ENCODE measurements around the gene SORL1.

The SORL1 gene

DNA sequence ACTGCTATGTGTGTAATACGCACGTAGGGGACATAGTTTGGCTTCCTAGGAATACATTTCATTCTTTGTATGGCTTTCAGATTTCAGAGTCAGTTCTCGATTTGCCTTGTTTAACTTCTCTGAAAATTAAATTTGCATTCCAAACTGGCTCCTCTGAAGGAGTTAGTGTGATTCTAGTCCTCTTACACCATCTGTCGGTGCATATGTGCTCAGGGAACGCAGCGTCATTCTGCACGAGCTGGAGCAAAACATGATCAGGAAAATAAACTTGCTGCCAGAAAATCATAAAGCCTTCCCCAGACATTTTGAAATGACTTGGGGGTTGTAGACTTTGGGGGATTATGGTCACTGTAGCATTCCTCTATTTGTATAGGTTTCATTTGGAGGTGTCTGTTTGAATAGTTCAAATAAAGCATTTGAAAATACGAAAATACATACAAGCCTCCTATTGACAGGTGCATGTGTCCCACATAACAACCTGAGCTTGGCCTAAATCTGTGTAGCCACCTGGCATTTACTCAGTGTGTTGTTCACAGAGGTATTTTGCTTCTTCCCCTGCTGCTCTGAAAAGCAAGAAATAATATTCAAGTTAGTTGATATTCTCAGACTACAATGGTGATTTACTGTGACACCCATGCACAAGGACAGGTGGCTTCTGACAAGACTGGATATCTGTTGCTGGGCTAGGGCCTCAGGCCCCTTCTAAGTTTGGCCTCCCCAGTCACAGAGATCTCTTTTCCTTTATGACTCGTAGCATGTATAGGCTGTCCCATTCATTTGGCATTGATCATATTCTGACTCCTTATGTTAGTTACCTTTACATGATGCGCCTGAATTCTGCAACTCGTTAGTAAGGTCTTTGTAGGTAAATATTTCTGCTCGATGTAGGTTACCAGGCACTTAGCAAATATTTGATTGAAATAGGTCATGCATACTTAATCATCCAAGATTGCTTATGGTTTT lies 82.3 kb downstream of the SORL1 start:
- no peak for DNase-seq (ENCODE audit: low read depth, low spot score)

DNA sequence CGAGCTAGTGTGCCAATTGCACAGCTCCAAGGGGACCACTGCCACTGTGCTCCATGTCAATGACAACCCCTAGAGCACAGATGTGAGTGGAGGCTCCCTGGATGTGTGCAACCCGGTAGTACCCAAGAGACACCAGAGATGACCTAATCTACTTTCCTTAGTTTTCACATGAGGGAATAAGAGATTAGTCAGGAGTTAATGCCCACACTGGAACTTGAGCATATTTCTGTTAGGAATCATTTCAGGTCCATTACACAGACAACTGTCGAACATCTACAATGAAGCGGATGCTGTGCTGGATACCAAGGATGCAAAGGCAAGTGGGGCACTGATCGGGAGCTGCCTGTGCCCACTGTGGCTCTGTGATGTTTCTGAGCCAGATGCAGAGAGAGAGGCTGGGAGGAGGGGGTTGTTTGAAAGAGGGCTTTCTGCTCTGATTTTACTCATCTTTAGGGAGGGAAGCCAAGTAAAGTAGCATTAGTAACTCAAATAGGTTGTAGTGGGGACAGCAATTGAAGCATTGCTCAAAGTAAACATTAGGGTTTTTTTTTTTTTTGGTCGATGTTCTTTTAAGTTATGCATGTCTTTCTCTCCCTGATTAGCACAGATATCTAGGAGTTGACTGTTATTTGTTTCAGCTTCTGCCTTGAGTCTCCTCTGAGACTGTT lies 83.1 kb downstream of the SORL1 start:
- DNase-seq (ENCODE audit: low read depth, low spot score) = no peak

DNA sequence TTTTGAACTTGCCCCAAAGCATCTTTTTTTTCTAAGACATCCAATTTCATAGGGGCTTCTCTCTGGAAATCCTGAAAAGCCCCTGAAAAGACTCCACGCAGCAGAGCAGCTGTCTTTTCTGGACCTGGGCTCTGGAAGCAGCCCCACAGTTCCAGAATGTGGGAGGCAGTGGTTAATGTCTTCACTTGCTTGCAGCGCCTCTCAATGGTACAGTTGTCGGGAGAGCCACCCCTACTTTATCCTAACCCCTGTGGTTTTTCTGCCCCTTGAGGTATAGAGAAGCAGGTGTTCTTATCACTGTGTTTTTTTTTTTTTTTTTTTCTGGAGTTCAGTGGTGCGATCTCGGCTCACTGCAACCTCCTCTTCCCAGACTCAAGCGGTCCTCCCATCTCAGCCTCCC lies 84.0 kb downstream of the SORL1 start:
- DNase-seq (ENCODE audit: low read depth, low spot score) = no peak

DNA sequence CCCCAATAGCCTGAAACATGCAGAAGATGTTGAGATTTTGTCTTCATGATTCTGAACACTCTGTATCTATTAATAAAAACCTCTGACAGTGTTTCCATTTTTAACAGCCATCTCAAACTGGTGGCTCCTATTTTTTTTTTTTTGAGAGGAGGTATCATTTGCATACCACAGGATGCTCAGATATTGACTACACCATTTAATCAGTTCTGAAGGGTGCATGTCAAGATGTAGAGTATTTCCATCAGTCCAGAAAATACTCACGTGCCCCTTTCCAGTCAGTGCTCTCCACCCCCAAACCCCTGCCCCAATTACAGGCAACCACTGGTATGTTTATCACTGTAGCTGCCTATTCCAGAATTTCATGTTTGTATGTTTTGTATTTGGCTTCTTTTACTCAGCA lies 85.9 kb downstream of the SORL1 start:
- DNase-seq (ENCODE audit: low read depth, low spot score) = no peak

- DNase-seq (ENCODE audit: low read depth, low spot score) = no peak
Measured at GRCh38 chr11:121539000-121539399, 86.9 kb downstream of the SORL1 start.

DNA sequence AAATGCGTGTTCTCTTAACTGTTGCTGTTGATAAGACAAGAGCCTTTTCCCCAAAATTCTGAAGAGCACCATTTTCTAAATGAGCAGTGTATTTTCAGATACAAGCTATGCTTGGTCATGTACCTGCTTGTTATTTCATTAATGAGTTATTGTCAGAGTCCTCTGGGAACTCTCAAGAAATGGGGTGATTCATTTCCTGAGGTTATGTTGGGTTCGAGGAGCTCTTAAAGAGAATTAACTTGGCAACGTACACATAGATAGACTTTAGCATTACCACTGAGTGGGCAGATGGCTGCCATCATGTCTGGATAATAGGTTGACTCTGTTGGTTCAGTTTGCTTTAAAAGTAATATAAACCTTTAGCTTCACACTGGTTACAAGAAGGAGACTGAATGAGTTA lies 88.5 kb downstream of the SORL1 start:
- no peak for DNase-seq (ENCODE audit: low read depth, low spot score)

GRCh38 chr11:121543836-121544380 lies 91.8 kb downstream of the SORL1 start:
- no peak for DNase-seq (ENCODE audit: low read depth, low spot score)

DNA sequence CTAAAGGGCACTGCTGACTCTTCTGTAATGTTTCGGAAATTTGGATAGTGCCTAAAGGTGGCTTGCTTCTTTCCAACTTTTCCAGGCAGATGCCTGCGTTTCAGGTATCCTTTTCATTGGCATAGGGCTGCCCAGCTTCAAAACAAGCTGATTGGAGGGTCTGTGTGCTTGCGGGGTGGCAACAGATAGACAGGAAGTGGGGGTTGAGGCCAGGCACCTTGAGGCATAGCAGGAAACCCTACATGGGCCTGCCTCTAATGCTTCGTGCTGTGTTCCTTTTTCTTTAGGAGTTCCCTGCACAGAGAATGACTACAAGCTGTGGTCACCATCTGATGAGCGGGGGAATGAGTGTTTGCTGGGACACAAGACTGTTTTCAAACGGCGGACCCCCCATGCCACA lies 92.8 kb downstream of the SORL1 start:
- DNase-seq (ENCODE audit: low read depth, low spot score) = no peak

GRCh38 chr11:121547574-121547973 lies 95.5 kb downstream of the SORL1 start:
- DNase-seq (ENCODE audit: low read depth, low spot score) = no peak

GRCh38 chr11:121550247-121551030 lies 98.3 kb downstream of the SORL1 start:
- DNase-seq (ENCODE audit: low read depth, low spot score) = no peak

DNA sequence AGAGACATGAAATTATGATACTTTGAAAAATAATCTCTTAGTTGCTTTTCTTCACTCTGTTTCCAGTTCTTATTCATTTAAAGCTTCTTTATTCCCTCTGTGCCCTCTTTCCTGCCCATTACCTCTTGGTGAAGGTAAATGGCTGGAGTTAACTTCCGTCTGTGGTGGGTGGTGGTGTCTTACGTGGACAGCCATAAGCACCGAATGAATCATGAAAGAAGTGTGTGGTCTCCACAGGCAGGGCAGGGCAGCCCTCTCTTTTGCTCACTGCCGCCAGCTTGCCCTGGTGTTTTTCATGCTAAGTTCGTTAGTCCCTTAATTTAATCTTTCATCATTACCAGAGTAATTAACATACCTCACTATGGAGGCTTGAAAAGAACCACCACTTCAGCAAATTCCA lies 99.3 kb downstream of the SORL1 start:
- DNase-seq (ENCODE audit: low read depth, low spot score) = no peak

GRCh38 chr11:121552154-121552553 lies 100.0 kb downstream of the SORL1 start:
- DNase-seq (ENCODE audit: low read depth, low spot score) = no peak

- DNase-seq (ENCODE audit: low read depth, low spot score) = no peak
Measured at GRCh38 chr11:121552644-121553043, 100.5 kb downstream of the SORL1 start.

- no peak for DNase-seq (ENCODE audit: low read depth, low spot score)
Measured at GRCh38 chr11:121553389-121553788, 101.3 kb downstream of the SORL1 start.

- DNase-seq (ENCODE audit: low read depth, low spot score) = no peak
Measured at GRCh38 chr11:121553806-121554205, 101.7 kb downstream of the SORL1 start.

GRCh38 chr11:121554552-121554951 lies 102.4 kb downstream of the SORL1 start:
- DNase-seq (ENCODE audit: low read depth, low spot score) = no peak

GRCh38 chr11:121555121-121555520 lies 103.0 kb downstream of the SORL1 start:
- no peak for DNase-seq (ENCODE audit: low read depth, low spot score)

DNA sequence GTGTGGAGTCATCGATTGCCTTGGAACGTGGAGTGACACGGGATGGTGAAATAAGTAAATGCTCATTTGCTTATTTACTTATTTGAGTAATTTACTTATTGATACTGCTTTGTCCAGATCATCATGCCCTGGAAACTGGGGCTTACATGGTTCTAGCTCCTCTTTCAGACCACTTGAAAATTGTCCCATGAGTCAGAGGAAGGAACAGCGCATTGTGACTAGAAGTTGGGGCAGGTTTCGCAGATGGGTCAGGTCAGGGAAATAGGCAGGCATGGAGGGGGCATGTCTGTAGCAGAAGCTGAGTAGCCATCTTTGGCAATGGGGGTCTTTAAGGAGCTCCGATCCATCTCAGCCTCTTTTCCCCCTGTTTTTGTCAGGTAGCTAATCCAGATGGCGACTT lies 104.8 kb downstream of the SORL1 start:
- DNase-seq (ENCODE audit: low read depth, low spot score) = no peak

DNA sequence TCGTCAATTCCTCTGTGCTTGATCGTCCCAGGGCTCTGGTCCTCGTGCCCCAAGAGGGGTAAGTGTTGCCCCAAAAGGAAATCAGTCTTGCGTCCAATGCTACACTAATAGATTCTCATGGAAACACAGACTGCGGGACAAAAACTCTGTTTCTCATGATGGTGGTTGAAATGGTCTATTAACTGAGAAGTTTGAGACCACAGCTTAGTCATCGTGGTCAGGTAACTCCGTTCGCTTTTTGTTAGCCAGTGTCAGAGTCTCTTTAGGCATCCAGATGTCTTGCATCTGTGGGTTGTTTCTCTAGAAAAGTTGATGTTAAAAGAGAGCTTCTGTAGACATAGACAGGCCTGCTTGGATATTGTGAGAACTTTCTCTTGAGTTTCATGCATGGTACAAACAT lies 105.2 kb downstream of the SORL1 start:
- DNase-seq (ENCODE audit: low read depth, low spot score) = no peak

DNA sequence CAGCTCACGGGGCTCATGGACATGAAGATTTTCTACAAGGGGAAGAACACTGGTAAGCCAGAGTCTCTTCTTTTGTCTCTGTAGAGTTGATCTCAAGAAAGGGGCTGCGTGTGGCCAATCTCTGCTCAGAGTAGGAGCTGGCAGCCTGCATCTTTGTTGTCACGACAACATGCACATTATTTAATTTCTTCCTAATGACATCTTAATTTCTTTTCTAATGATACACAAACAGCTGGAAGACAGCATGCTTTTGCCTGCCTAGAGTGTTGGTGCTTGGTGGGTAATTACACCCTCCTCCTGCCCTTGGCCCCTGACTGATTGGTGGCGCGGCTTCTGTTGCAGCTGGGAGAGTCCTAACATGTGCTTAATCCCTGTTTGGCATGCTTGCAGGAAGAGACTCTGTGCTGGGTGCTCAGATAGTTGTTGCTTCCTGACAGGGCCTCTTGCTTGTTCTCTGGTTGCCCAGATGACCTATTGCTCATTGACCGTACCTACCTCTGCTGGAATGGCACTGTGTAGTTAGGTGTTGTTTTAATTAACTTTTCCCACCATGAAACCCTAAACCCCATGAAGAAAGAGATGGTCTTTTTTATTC lies 107.6 kb downstream of the SORL1 start:
- DNase-seq (ENCODE audit: low read depth, low spot score) = no peak

DNA sequence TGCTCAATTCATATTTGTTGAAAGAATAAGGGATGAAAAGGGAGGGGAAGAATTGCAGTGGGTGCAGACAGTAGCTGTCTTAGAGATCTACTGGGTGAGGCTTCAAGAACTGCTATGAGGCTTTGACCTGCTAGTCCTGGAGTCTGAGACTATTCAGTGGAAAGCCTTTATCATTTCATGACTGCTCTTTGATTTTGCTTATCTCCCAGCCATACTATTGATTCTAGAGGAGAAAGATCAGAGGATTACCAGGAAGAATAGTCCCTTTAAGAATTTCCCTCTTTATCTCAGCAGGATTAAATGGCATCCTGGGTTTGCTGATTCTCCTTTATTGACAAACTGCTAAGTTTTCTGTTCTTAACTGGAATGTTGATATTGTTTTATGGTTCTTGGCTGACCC lies 108.1 kb downstream of the SORL1 start:
- DNase-seq (ENCODE audit: low read depth, low spot score) = no peak

DNA sequence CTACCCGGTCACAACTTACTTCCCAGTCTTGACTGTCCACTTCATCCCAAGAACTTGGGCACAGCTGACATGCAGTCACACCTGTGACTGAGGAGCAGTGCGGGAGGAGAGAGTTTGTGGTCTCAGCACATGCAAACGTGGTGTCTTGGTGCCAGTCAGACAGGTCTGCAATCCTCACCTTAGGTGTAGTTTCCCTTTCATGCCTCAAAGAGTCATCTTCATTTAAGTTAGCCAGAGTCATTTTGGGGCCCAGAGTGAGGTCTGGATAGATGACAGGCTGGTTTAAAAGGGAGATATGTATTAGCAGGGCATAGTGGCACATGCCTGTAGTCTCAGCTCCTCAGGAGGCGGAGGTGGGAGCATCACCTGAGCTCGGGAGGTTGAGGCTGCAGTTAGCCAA lies 109.1 kb downstream of the SORL1 start:
- DNase-seq (ENCODE audit: low read depth, low spot score) = no peak
